ENCODE measurements around the gene PSMG4. TPM values are rescaled to one million over a fixed set of nuclear protein-coding genes. Genes with fewer than 3 reads are reported as not detected.

Gene PSMG4
- total and polyA plus RNA-seq, 9 of the 15 experiments (the other 6 are each of a cell fraction or from before 2014, with no cell fraction given), result 12.9 to 185 (median 52.0) TPM

DNA sequence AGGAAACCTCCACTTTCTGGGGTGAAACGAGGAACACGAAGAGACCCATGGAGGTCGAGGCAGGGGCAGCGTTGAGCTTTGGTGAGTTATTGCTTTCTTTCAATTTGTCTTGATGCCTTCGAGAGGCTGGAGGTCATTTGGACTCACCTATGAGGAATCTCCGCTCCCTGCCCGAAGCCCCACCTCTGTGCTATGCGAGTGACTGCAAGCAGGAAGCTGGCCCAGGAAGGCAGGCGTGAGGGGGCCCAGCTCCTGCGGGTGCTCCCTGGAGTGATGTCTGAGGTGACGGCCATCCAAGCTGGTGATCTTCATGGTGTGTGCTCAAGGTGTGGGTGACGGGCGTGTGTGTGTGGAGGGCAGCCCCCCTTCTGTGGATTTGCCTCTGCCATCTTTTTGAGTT lies 13.0 kb downstream of the PSMG4 start (continued):
- no peak for TF ChIP-seq NR2F6 (CRISPR knock-in tag; IDR thresholded peaks at IDR 0.05)
- no peak for TF ChIP-seq MYC (IDR thresholded peaks at IDR 0.05; ENCODE audit: low read depth, low read length)
- TF ChIP-seq MYC (CRISPR knock-in tag; IDR thresholded peaks at IDR 0.05; ENCODE audit: borderline replicate concordance, low read depth), result no peak
- no peak for TF ChIP-seq RBM17 (IDR thresholded peaks at IDR 0.05; ENCODE audit: borderline replicate concordance, low read depth, low read length)
- TF ChIP-seq, protein P1, sequence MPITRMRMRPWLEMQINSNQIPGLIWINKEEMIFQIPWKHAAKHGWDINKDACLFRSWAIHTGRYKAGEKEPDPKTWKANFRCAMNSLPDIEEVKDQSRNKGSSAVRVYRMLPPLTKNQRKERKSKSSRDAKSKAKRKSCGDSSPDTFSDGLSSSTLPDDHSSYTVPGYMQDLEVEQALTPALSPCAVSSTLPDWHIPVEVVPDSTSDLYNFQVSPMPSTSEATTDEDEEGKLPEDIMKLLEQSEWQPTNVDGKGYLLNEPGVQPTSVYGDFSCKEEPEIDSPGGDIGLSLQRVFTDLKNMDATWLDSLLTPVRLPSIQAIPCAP (CRISPR knock-in tag; IDR thresholded peaks at IDR 0.05; ENCODE audit: borderline replicate concordance), result no peak

DNA sequence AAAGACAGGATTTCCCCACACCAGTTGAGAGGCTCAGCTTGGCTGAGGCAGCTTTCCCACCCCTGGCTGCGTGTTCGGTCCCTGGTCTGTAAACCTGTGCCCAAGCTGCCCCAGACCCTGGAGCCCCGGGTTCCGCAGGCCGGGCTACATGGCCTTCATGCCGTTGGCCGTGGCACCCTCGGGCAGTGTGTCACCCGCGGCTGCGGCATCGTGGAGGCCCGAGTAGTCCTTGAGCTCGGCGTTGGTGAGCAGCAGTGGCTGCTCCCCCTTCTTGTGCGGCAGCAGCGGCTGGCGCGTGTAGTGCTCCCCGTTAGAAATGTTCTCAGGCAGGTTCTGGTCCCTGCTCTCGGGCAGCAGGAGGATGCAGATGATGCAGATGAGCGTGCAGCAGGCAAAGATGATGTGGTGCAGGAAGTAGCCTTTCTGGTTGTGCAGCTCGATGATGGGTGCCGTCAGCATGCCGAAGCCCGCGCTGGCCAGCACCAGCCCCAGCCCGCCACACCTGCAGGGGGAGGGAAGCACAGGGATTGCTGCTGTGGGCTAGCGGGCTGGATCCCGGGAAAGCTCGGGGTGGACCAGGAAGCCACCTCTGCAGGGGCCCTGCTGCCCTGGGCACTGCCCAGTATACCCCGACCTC lies 14.3 kb downstream of the PSMG4 start:
- H2AFZ ChIP-seq (ENCODE audit: low read depth, low read length), result no peak overlapping the region
- 0 out of 4 replicates have a peak overlapping the region, but pooled peaks of 1 of the 2 experiments have one; percentile 31 for H3K9ac ChIP-seq (ENCODE audit: insufficient read depth in 1 of 2, low read depth in 2 of 2, low read length in 2 of 2)
- no peak for FAIRE-seq
- H4K20me1 ChIP-seq (replicated peaks; ENCODE audit: control insufficient read depth, insufficient read depth, low read length), result no peaks in the 10 kb centered on the region; the same call in 1 of the 2 replicates
- H3K4me3 ChIP-seq, result no peak overlapping the region
- H3K27ac ChIP-seq (ENCODE audit: extremely low read depth, low read depth, low read length), result no peak overlapping the region
- no peak overlapping the region for H3K4me2 ChIP-seq (ENCODE audit: insufficient read depth, low read length)
- no TSS peak for BruUV-seq (replicated peaks)
- peaks cover 54% of the 10 kb centered on the region for H3K36me3 ChIP-seq (ENCODE audit: control insufficient read depth, insufficient read depth, low read length)
- no peak for ATAC-seq
- CTCF ChIA-PET (ENCODE audit: low intra/inter-chr PET ratio), result no interaction called here
- no peak for DNase-seq (ENCODE audit: extremely low read depth in 1 of 4, low spot score in 3 of 4)
- whole genome bisulfite sequencing (ENCODE audit: insufficient coverage, low coverage, missing lambda C conversion rate), result 92% methylated on average over 30 of the region's 32 CpGs
- intact Hi-C loops (cut with micrococcal nuclease), result no loop called here
- POLR2A ChIA-PET, result interaction anchor here (0.6 to 1.4 kb wide), 5 partner anchors 11 to 824 kb away, joined by 3 to 6 read pairs (median 4); partner anchors contain the start of gene PSMG4
- no peaks in the 10 kb centered on the region for H3K9me3 ChIP-seq (replicated peaks; ENCODE audit: control insufficient read depth, insufficient read depth, low read depth, low read length)
- in situ Hi-C loops (cut with MboI), result loop anchor here (5.0 to 10.0 kb wide), 2 partner anchors 459 to 742 kb away; no protein-coding TSS in a partner anchor
- no peaks in the 10 kb centered on the region for H3K27me3 ChIP-seq (ENCODE audit: control insufficient read depth in 2 of 2, insufficient read depth in 2 of 2, low read length in 2 of 2)
- H3K79me2 ChIP-seq (ENCODE audit: control insufficient read depth, insufficient read depth, low read length), result peaks cover 8% of the 10 kb centered on the region; the same call in 2 of the 3 replicates
- H3K4me1 ChIP-seq (replicated peaks in 1 of 2; ENCODE audit: control insufficient read depth in 2 of 2, insufficient read depth in 2 of 2, low read length in 2 of 2), result peaks cover 0 to 7% of the 10 kb centered on the region in 2 experiments; a peak in 2 of 5 replicates
- H3K9me1 ChIP-seq (ENCODE audit: control insufficient read depth, insufficient read depth, low read length), result peaks cover 3% of the 10 kb centered on the region
- no peak for TF ChIP-seq SP1 (CRISPR knock-in tag; IDR thresholded peaks at IDR 0.05)
- TF ChIP-seq HMG20A (CRISPR knock-in tag; conservative IDR thresholded peaks at IDR 0.05), result no peak
- no peak for TF ChIP-seq MAZ (CRISPR knock-in tag; conservative IDR thresholded peaks at IDR 0.05 in 1 of 2, IDR thresholded peaks at IDR 0.05 in 1 of 2)
- TF ChIP-seq, protein P2, sequence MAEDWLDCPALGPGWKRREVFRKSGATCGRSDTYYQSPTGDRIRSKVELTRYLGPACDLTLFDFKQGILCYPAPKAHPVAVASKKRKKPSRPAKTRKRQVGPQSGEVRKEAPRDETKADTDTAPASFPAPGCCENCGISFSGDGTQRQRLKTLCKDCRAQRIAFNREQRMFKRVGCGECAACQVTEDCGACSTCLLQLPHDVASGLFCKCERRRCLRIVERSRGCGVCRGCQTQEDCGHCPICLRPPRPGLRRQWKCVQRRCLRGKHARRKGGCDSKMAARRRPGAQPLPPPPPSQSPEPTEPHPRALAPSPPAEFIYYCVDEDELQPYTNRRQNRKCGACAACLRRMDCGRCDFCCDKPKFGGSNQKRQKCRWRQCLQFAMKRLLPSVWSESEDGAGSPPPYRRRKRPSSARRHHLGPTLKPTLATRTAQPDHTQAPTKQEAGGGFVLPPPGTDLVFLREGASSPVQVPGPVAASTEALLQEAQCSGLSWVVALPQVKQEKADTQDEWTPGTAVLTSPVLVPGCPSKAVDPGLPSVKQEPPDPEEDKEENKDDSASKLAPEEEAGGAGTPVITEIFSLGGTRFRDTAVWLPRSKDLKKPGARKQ (CRISPR knock-in tag; IDR thresholded peaks at IDR 0.05), result no peak
- 0 out of 2 replicates have a peak, but pooled peaks have one; percentile 31 for TF ChIP-seq RBFOX2 (IDR thresholded peaks at IDR 0.05; ENCODE audit: low read depth, low read length)
- TF ChIP-seq SUPT5H (IDR thresholded peaks at IDR 0.05), result 0 out of 2 replicates have a peak, but pooled peaks have one; percentile 17
- TF ChIP-seq, protein P3, sequence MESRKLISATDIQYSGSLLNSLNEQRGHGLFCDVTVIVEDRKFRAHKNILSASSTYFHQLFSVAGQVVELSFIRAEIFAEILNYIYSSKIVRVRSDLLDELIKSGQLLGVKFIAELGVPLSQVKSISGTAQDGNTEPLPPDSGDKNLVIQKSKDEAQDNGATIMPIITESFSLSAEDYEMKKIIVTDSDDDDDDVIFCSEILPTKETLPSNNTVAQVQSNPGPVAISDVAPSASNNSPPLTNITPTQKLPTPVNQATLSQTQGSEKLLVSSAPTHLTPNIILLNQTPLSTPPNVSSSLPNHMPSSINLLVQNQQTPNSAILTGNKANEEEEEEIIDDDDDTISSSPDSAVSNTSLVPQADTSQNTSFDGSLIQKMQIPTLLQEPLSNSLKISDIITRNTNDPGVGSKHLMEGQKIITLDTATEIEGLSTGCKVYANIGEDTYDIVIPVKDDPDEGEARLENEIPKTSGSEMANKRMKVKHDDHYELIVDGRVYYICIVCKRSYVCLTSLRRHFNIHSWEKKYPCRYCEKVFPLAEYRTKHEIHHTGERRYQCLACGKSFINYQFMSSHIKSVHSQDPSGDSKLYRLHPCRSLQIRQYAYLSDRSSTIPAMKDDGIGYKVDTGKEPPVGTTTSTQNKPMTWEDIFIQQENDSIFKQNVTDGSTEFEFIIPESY (CRISPR knock-in tag; IDR thresholded peaks at IDR 0.05), result 0 out of 2 replicates have a peak, but pooled peaks have one; percentile 36
- TF ChIP-seq, protein P4, sequence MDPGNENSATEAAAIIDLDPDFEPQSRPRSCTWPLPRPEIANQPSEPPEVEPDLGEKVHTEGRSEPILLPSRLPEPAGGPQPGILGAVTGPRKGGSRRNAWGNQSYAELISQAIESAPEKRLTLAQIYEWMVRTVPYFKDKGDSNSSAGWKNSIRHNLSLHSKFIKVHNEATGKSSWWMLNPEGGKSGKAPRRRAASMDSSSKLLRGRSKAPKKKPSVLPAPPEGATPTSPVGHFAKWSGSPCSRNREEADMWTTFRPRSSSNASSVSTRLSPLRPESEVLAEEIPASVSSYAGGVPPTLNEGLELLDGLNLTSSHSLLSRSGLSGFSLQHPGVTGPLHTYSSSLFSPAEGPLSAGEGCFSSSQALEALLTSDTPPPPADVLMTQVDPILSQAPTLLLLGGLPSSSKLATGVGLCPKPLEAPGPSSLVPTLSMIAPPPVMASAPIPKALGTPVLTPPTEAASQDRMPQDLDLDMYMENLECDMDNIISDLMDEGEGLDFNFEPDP (CRISPR knock-in tag; IDR thresholded peaks at IDR 0.05), result no peak
- no peak for TF ChIP-seq COPS2 (conservative IDR thresholded peaks at IDR 0.05)
